ENCODE results near the gene CD151. TPM values are rescaled to one million over a fixed set of nuclear protein-coding genes. Genes with fewer than 3 reads are reported as not detected.

The CD151 gene
- total RNA-seq, 1 experiment from 2014 or later = 296 TPM

DNA sequence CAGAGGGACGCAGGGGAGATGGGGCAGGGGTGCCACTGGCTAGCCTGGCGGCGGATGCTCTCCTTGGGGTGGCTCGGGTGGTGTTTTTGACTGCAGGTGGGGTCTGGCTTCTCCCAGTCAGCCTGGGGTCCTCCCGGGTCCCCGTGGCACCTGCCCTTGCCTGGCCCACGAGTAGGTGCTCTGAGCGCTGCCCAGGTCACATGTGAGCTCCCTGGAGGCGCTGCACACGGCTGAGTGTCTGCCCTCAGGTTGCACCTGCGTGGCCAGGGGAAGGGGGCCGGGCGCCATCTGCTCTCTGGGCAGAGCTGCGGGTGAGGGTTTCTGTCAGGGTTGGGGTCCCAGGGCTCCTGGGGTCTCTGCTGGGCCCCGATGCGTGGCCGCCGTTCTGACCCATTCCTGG lies 15.1 kb downstream of the CD151 start:
- Histone ChIP-seq H3K27ac (ENCODE audit: low read depth, low read length) (no peak overlapping the region), H2AFZ (ENCODE audit: low read depth, low read length, poor library complexity, severe bottlenecking) (no peak overlapping the region), H3K4me3 (replicated peaks in 1 of 2; ENCODE audit: low read depth in 1 of 2, low read length in 2 of 2) (no peak overlapping the region), H3K9ac (ENCODE audit: low read length) (no peak overlapping the region), H3K4me1 (ENCODE audit: control insufficient read depth in 1 of 2, insufficient read depth in 2 of 2, low read length in 2 of 2) (peaks cover 17 to 39% of the 10 kb centered on the region in 2 experiments), H3K9me3 (ENCODE audit: control insufficient read depth in 1 of 2, insufficient read depth in 1 of 2, low read depth in 1 of 2, low read length in 2 of 2) (no peaks in the 10 kb centered on the region), H4K20me1 (ENCODE audit: insufficient read depth) (no peaks in the 10 kb centered on the region), H3K36me3 (ENCODE audit: control insufficient read depth in 1 of 2, insufficient read depth in 2 of 2, low read length in 2 of 2) (no peaks in the 10 kb centered on the region; a peak in 1 of 4 replicates), H3K9me2 (ENCODE audit: insufficient read depth) (no peaks in the 10 kb centered on the region), H3K79me2 (ENCODE audit: insufficient read depth, low read length) (peaks cover 14% of the 10 kb centered on the region; the same call in 1 of the 2 replicates), H3K4me2 (ENCODE audit: low read length) (no peak overlapping the region), H3K27me3 (ENCODE audit: insufficient read depth, low read length) (no peaks in the 10 kb centered on the region)
- CTCF ChIA-PET = interaction anchor here (1.9 kb wide), 1 partner anchor 12 kb away, joined by 4 read pairs; no protein-coding TSS in a partner anchor
- POLR2A ChIA-PET = interaction anchor here (0.6 kb wide), 1 partner anchor 46 kb away, joined by 4 read pairs; no protein-coding TSS in a partner anchor
- RAD21 ChIA-PET (ENCODE audit: low non-redundant PET in 1 of 2, low total read pairs in 2 of 2, uncharacterized antibody in 2 of 2, unreplicated experiment in 2 of 2) = interaction anchor here in 1 of 2 experiments (1.1 kb wide), 1 partner anchor 204 kb away, joined by 4 read pairs; no protein-coding TSS in a partner anchor
- intact Hi-C loops (cut with micrococcal nuclease) = loop anchor here (1.0 kb wide), 1 partner anchor 203 kb away; no protein-coding TSS in a partner anchor
- no peak for ATAC-seq
- DNase-seq (ENCODE audit: low read depth, low spot score) = no peak
- BruUV-seq (replicated peaks) = no TSS peak
- TF ChIP-seq CBX3 (IDR thresholded peaks at IDR 0.05; ENCODE audit: low read depth) (no peak), ZFX (IDR thresholded peaks at IDR 0.05) (no peak), EZH2 (IDR thresholded peaks at IDR 0.05) (no peak), FOSL1 (IDR thresholded peaks at IDR 0.05; ENCODE audit: low read depth) (no peak), SP1 (IDR thresholded peaks at IDR 0.05; ENCODE audit: low read depth) (no peak), MAX (IDR thresholded peaks at IDR 0.05) (no peak), EZH2phosphoT487 (IDR thresholded peaks at IDR 0.05; ENCODE audit: borderline replicate concordance) (no peak), REST (IDR thresholded peaks at IDR 0.05; ENCODE audit: low read depth) (no peak), POLR2A (IDR thresholded peaks at IDR 0.05; ENCODE audit: borderline replicate concordance, extremely low read depth, insufficient read depth, insufficient read length) (no peak), ATF3 (IDR thresholded peaks at IDR 0.05) (no peak)
- TF ChIP-seq, protein P1, sequence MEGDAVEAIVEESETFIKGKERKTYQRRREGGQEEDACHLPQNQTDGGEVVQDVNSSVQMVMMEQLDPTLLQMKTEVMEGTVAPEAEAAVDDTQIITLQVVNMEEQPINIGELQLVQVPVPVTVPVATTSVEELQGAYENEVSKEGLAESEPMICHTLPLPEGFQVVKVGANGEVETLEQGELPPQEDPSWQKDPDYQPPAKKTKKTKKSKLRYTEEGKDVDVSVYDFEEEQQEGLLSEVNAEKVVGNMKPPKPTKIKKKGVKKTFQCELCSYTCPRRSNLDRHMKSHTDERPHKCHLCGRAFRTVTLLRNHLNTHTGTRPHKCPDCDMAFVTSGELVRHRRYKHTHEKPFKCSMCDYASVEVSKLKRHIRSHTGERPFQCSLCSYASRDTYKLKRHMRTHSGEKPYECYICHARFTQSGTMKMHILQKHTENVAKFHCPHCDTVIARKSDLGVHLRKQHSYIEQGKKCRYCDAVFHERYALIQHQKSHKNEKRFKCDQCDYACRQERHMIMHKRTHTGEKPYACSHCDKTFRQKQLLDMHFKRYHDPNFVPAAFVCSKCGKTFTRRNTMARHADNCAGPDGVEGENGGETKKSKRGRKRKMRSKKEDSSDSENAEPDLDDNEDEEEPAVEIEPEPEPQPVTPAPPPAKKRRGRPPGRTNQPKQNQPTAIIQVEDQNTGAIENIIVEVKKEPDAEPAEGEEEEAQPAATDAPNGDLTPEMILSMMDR (IDR thresholded peaks at IDR 0.05 in 2 of 3, conservative IDR thresholded peaks at IDR 0.05 in 1 of 3; ENCODE audit: borderline replicate concordance in 1 of 3, insufficient read depth in 1 of 3, low read depth in 2 of 3, low read length in 2 of 3) = no peak
